GM19023 (cell line): ENCODE data around the gene LEP.
"Not testable (repeated sequence)": the region's sequence is repeated elsewhere in the genome, so short reads cannot be mapped to it uniquely, and the experiment has no call there.

Source experiments
- ATAC-seq: cut with Tn5 transposase; IDR thresholded peaks from one replicate; pipeline ENCODE4 v1.9.1; 2021; ENCODE audit warnings: mild to moderate bottlenecking, moderate library complexity; ENCODE audit not compliant: unreplicated experiment

The LEP gene

GRCh38 chr7:128270826-128271272, 29.8 kb downstream of the LEP start:
- no peak for ATAC-seq

- ATAC-seq, result no peak
Observed at GRCh38 chr7:128271471-128271941, 30.4 kb downstream of the LEP start.

GRCh38 chr7:128271942-128272481, 30.9 kb downstream of the LEP start:
- ATAC-seq, result no peak

DNA sequence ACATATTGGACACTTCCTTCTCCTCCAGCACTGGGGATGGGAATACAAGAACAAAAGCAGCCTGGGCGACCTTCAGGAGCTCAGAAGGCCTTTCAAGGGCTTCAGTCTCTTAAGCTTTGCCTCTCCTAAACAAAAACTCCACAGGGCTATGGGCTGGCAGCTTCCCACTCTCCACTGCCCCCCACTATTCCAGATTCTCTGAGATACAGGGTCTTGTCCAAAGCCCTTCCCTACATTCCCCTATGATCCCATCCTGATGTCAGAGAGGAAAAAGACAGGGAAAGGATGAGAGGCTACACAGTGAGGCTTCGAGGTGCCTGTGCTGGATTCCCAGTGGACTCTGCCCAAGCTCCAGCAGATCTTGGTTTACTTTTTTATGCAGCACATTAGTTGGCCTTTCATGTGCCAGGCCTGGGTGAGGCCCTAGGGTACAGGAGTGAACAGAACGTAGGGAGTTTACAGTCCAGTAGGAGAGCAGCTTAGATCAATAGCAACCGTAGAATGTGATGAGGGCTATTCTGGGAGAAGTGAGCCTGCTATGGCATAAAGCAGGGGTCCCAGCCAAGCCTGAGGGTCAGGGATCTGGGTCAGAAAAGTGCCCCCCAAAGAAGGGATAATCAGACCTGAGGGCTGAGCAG, 33.3 kb downstream of the LEP start:
- ATAC-seq, result no peak

GRCh38 chr7:128274884-128275603, 34.0 kb downstream of the LEP start:
- no peak for ATAC-seq

DNA sequence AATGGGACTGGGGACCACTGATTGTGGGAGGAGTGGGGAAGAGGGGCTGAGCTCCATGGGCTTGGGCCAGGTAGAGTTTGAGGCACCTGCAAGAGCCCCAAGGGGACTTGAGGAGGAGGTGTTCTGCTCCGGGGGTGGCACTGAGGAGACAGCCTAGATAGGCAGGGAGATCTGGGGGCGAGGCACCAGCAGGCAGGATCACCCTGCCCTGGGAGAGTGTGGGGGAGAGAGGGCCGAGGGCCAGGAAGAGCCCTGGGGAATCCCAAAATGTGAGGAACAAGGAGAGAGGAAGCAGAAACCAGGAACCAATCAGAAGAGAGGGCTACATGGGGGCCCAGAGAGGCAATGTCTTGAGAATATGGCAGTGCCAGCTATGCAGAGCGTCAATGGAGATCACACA, 34.6 kb downstream of the LEP start:
- ATAC-seq, result no peak

DNA sequence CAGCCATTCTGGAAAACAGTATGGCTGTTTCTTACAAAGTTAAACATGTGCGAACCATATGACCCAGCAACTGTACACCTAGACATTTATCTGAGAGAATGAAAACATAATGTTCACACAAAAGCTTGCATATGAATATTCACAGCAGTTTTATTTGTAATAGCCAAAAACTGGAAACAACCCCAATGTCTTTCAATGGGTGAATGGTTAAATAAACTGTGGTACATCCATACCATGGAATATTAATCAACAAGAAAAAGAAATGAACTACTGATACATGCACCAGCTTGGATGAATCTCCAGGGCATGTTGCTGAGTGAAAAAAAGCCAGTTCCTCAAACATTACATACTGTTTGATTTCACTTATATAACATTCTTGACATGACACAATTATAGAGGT, 37.3 kb downstream of the LEP start:
- no peak for ATAC-seq

GRCh38 chr7:128279124-128279713, 38.1 kb downstream of the LEP start:
- no peak for ATAC-seq

DNA sequence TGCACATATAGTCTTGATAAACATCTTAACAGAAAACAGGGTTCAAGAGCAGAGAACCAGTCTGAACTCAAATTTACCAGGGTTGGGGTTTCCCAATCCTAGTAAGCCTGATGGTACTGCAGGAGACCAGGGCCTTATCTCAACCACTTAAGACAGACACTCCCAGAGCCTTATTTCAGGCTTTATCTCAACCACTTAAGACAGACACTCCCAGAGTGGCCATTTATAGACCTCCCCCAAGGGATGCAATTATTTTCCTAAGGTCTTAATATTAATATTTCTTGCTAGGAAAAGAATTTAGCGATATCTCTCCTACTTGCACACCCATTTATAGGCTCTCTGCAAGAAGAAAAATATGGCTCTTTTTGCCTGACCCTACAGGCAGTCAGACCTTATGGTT, 39.4 kb downstream of the LEP start:
- not testable (repeated sequence) for ATAC-seq

GRCh38 chr7:128281605-128282380, 40.7 kb downstream of the LEP start:
- no peak for ATAC-seq

DNA sequence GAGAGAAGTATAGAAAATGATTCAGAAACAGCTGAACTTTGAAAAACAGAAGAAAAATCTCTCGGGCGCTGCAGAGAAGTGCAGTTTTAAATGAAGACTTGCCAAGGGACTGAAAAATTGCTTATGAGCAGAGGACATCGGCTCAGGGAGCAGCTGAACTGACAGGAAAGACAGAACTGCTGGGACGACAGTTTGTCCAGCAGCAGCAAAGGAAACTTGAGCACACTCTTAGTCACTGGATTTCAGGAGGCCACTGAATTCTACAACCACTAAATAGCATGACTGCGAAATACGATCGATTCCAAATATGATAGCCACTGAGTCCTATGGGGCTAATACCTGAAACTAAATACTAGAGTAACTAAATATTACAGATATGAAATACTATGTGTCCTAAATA, 43.0 kb downstream of the LEP start:
- no peak for ATAC-seq

- no peak for ATAC-seq
Observed at GRCh38 chr7:128287556-128287955, 46.5 kb downstream of the LEP start.

GRCh38 chr7:128298004-128298403, 56.9 kb downstream of the LEP start:
- ATAC-seq, result not testable (repeated sequence)

- no peak for ATAC-seq
Observed at GRCh38 chr7:128299109-128299607, 58.1 kb downstream of the LEP start.

DNA sequence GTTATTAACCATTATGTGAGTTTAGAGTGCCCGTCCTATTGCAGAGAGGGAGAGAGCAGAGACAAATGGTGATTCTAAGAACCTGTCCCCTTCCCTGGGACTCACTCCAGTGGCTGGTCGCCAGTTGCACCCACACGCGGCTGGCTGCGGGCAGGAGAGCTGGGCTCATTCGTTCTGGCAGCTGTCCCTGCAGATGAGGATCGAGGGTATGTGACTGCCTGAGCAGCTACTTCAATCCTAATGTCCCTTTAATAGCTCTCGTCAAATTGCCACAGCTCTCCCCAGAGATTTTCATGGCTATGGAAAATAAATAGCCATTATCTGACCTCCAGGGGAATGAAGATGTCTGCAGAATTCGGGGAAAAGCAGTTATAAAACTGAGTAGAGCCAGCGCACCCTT, 61.1 kb downstream of the LEP start:
- no peak for ATAC-seq

GRCh38 chr7:128303133-128303532, 62.1 kb downstream of the LEP start:
- ATAC-seq, result no peak

DNA sequence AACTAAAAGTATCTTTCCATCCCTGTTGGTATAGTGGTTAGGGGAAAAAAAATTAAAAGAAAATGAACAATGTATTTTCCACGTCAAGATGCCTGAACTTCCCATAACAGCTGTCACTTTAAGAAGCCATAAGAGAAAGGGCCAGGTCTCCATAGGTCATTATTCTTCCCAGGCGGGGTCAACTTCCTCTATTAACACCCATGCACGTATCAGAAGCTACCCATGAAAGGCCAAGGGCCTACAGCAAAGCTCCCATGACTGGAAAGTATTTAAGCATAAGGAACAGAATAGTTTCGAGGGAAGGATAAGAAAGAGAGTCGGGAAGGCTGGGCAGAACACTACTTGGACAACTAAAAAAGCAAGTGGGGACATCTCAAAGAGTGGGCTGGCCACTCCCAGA, 62.6 kb downstream of the LEP start:
- ATAC-seq, result no peak

GRCh38 chr7:128304212-128304611, 63.1 kb downstream of the LEP start:
- no peak for ATAC-seq

DNA sequence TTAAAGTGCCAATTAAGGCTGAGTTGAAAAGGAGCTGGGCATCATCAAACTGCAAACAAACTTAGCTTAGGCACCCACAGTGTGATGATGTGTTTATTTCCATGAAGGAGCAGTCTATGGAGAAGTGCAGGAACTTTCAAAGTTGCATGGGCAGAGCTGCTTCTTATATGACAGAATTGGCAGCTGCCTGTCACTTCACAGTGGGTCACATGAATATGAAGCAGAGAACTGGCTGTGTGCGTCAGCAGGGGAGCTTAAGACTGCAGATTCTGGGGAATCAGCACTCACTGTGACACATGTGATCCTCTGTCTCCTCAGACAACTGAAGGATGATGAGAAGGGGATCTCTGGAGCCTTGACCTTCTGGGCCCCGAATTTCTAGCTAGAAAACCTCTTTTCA, 66.0 kb downstream of the LEP start:
- ATAC-seq, result no peak
